ENCODE results near the gene RGS21. TPM values are rescaled to one million over a fixed set of nuclear protein-coding genes. Genes with fewer than 3 reads are reported as not detected.

Gene RGS21
- polyA plus RNA-seq, 12 donors, result 0.11 TPM; not detected in 11

DNA sequence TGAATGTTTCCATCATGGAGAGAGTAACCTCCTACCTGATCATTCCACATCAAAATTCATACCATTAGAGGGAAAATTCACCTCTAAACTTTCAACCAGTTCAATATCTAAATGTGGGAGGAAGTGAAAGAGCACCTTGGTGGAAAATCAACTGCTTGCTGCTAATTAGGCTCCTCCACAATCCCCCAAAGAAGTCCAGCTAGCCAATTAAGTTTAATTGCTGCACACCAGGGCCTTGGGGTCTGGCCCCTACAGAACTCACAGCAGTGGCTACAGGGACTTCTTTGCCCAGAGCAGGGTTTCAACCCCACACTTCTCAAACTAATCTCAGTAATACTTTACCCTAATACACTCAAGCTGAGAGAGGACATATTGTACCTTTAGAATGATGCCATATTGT lies 62.1 kb downstream of the RGS21 start:
- no peak for DNase-seq

- no peak for DNase-seq
Observed at GRCh38 chr1:192379554-192379953, 62.8 kb downstream of the RGS21 start.

DNA sequence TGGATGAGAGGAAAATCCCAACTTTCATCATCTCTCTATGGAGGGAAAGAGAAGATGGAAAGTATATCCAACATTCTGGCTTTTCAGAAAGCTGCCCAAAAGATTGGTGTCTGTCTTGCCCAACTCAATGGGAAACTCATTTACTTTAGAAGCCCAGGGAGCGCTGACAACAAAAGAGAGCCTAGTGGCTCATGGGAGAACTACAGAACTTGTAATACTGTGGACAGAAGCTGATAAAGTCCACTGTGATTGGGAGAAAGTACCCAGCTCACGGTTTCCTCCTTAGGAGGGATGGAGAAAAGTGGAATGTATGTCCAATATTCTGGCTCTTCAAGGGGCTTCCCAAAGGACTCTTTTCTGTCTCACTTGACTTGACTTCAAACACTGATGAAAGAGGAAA lies 66.0 kb downstream of the RGS21 start:
- no peak for DNase-seq

DNA sequence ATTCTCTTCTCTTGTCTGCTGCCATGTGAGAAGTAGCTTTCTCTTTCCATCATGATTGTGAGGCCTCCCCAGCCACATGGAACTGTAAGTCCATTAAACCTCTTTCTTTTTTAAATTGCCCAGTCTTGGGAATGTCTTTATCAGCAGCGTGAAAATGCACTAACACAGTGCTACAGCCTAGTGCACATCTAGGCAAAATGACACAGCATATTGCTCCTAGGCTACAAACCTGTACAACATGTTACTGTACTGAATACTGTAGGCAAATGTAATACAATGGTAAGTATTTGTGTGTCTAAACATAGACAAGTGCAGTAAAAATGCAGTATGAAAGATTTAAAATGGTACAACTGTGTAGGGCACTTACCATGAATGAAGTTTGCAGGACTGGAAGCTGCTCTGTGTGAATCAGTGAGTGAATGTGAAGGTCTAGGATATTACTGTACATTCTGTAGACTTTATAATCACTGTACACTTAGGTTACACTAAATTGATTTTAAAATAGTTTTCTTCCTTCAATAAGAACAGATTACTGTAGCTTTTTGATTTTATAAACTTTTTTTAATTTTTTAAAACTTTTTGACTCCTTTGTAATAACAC lies 69.4 kb downstream of the RGS21 start:
- DNase-seq, result no peak

GRCh38 chr1:192395211-192395610 lies 78.4 kb downstream of the RGS21 start:
- no peak for DNase-seq

- DNase-seq, result no peak
Observed at GRCh38 chr1:192395895-192396294, 79.1 kb downstream of the RGS21 start.

DNA sequence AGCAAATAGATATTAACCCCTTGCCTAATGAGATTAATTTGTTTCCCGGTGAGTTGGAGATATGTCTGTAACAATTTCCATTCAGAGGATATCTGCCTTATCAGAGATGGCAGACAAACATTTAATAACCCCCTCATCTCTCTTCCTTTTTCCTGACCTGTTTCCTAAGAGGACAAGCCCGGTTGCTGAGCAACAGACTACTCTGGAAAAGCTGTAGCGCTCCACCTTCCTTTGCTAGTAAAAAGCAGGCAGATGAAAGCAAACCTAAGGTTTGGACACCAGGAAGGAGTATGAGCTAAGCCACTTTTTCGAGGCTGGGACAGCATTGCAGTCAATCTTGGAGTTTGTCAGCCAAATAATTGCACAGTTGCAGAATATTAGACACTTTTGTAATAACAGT lies 82.4 kb downstream of the RGS21 start:
- no peak for DNase-seq

GRCh38 chr1:192401825-192402224 lies 85.0 kb downstream of the RGS21 start:
- DNase-seq, result no peak

DNA sequence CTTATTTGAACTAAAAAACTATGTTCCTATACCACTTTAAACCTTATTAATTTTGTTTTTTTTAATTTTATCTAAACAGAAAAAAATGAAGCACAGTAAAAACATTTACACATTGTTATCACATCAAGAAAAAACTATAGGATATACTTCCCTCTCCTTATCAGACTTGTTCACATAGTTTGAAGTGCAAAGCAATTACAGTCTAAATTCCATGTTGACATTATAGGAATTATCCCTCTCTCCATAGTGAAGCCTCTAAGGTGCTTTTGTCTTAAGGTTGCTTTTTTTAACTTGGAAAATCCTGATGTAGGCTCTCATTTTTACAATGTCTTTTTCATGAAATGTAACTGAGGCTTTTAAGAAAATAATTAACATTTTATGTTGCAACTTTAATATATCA lies 85.8 kb downstream of the RGS21 start:
- DNase-seq, result no peak

- DNase-seq, result peak; percentile 20
Observed at GRCh38 chr1:192407206-192407605, 90.4 kb downstream of the RGS21 start.

Other genes starting within 250 kb of the RGS21 start
- gene RGS18, start 158.5 kb upstream of the RGS21 start, polyA plus RNA-seq (ENCODE audit: insufficient read length in 12 of 12), result 1 to 10 TPM in 8 of 12 donors, under 1 TPM in 2, not detected in 2; 0.74 to 3.1 (median 1.4) TPM